GM11168 (cell line): ENCODE results near the gene PELI1.
"Not testable (repeated sequence)": the region's sequence is repeated elsewhere in the genome, so short reads cannot be mapped to it uniquely, and the experiment has no call there.

Source experiments
- in situ Hi-C: fragments of 300-500 bp; cut with MboI; formaldehyde crosslinking; loops from one replicate; pipeline ENCODE4 v1.12.0; 2022; ENCODE audit warnings: low sequenced_read_pairs; ENCODE audit not compliant: unreplicated experiment

Gene PELI1

DNA sequence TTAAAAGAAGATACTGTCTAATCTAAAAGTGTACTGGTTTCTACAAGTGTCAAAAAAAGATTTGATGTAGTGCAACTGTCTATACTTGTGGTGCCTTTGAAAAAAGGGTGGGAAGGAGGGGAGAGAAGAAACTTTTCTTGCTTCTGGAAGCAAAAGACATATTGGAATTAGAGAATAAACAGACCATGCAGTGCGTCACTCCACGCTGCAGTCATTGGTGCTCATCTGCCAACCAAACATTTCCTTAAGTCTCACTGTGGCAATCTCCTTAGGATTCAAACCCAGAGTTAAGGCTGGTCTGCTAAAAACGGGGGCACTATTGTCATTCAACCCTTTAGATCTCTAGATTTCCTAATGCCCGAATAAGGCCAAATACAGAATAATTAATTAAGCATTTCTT is 50.9 kb downstream of the PELI1 start:
- in situ Hi-C loops = no loop called here

DNA sequence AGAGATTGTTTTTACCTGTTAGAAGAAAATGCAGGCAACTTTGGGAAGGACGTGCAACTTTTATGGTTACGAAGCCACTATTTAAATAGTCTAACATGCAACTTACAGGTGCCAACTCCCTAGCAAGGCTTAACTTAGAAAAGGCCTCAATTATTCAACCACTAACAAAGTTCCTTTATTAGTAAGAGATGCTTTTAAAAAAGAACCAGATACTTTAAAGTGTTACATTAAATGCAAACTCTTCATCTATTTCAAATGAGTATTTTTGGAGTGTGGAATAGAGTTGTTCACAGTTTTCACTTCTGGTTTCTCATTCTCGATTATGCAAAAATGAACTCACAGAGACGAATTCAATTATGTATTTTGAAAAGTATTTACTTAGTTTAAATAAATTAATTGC is 51.7 kb downstream of the PELI1 start:
- in situ Hi-C loops = no loop called here

DNA sequence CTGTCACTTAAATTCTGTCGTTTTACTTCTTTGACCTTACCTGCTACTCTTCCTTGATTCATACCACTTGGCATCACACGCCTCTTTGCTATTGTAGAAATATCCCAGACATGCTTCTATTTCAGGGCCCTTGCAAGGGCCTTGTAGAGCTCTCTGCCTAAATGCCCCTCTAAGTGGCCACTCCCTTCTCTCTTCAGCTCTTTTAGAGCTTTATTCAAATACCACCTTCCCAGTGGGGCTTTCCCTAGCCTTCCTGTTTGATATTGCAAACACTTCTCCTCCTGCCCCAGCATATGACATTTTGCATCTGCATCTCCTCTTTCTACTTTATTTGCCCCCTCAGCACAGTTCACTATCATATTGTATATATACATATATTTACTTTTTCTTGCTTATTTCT is 54.0 kb downstream of the PELI1 start:
- in situ Hi-C loops = no loop called here

DNA sequence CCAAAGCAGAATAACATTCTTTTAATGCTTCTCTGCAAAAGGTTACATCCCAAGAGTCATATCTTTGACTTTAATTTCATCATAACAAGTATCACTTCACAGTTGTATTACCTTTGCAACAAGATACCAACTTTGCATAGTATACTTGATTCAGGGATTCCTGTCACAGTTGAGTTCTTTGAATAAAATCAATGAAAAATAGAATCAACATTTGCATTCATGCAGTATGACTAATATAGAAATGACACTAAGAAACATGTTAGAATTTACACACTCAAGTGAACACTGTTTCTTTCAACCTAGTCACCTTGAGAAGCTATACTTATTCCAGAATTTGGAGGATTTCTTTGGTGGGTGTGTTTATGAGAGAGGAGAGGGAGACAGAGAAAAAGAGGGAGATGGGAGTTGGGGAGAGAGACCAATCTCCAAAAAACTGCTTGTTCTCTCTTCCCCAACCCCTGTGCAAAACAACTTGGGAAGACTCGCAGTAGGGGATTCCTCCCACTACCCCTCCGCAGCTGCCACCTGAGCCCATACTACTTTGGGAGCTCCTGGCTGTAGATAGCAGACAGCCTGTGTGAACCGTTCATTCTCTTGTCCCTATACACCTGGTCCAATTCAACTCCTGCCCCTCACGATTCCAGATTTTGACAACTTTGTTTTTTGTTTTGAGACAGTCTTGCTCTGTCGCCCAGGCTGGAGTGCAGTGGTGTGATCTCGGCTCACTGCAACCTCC is 57.7 kb downstream of the PELI1 start:
- in situ Hi-C loops = no loop called here

DNA sequence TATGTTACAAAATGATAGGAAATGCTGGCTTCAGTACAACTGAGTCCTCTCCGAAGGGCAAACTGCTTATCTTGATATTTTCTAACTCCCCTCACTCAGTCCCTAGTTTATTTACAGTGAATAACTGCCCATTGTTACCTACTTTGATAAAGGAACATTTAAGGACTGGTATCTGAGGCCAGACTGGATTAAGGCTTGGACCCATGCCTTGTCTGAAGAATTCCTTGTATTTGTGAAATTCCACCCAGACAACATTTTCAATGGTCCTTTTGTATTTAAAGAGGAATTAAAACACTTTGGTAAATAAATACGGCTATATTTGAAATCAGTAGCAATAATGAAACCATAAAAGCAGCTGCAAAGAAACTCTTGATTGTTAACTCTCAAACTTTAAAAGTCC is 58.3 kb downstream of the PELI1 start:
- in situ Hi-C loops = no loop called here

DNA sequence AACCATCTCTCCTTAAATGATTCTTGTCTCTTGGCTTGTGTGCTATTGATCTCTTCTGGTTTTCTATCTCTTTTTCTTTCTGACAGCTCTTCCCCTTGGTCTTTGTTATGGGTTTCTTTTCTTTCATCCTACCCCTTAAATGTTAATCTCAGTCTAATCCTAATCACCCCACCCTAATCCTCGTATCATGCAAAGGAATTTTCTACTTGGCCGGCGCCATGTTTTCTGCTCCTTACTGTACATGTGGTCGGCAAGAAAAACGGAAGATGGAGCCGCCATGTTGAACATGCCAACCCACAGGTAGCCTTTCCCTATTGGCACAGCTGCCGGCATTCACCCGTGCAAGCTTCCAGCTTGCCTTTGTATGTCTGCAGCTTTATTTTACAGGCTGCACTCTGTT is 63.2 kb downstream of the PELI1 start:
- in situ Hi-C loops = no loop called here

DNA sequence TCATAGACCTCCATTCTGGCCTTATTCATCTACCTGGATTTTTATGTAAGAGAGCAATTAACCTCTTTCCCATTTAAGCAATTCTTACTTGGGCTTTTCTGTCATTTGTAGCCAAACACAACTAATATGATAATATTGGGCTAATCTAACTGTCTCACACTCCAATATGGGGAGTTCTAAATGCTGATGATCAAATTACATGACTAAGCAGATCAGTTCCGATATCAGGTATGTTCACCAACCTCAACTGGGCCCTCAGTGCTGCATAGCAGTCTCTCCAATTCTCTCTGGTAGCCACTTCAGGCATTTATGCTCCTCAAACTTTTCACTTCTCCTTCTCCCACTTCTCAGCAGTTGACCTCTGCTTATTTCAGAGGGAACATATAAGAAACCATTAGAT is 64.0 kb downstream of the PELI1 start:
- in situ Hi-C loops = no loop called here

DNA sequence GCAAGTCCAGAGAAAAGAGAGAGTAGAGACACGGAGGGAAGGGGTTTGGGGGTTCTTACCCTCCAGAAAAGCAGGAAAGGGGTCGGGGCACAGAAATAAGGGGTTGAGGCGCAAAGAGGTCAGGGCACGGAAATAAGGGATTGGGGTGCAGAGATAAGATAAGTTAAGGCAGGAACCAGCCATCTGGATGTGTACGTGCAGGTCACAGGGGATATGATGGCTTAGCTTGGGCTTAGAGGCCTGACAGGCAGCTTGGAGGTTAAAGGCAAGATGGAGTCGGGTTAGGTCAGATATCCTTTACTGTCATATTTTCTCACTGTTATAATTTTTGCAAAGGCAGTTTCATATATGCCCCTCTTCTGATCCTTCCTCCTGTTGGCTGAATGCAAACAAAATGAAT is 64.5 kb downstream of the PELI1 start:
- in situ Hi-C loops = not testable (repeated sequence)

DNA sequence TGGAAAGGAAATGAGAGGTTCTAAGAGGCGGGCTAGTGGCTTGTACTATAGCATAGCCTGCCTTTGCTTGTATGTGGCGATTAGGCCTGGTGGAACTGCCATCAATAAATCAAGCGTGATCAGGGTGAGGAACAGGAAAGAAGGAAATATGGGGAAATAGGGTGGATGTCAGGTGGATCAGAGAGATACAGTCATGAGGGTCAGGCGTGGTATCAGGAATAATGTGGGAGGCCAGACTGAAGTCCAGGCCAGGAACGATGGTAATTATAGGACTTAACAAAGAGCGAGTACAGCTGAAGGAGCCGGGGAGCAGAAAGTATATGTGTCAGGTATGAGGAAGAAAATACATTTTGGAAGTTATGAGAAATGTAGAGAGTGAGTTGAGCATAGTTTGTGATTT is 67.4 kb downstream of the PELI1 start:
- in situ Hi-C loops = not testable (repeated sequence)

DNA sequence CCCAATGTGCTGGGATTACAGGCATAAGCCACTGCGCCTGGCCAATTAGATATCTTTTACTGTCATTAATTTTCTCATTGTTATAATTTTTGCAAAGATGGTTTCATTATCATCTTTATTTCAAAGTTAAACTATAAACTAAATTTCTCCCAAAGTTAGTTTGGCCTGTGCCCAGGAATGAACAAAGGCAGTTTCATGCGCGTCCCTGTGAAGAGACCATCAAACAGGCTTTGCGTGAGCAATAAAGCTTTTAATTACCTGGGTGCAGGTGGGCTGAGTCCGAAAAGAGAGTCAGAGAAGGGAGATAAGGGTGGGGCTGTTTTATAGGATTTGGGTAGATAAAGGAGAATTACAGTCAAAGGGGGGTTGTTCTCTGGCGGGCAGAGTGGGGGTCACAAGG is 69.6 kb downstream of the PELI1 start:
- in situ Hi-C loops = not testable (repeated sequence)

DNA sequence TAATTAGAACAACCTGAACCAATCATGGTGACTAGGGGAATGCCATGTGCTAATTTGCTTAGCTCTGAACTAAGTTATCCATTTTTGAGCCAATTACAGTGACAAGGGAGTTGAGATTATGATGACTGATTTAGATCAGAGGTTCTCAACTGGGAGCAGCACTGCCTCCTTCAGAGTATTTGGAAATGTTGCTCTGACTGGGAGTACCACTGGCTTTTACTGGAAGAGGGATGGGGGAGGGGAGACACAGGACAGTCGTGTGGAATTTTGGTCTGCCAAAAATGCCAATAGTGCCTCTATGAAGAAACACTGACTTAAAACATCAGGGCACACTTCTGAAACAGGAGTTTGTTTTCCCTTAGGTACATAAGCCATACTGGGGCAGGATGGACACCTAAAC is 76.9 kb downstream of the PELI1 start:
- in situ Hi-C loops = no loop called here

DNA sequence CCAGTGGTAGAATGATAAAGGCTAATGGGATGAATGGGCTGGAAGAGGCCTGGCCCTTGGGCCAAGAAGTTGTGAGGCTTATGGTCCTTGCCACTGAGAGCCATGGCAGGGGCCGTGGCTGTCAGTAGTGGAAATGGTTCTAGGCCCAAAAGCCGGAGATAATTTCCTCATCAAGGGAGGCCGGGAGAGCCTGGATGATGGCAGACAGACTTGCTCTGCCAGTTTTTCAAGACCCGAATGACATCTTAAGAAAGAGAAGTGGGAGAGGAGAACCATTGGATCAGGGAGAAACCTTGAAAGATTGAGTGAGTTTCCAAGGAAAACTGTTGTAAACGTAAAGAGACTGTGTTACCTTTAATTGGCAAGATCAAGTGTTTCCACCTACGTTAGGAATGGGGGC is 78.7 kb downstream of the PELI1 start:
- in situ Hi-C loops = no loop called here

DNA sequence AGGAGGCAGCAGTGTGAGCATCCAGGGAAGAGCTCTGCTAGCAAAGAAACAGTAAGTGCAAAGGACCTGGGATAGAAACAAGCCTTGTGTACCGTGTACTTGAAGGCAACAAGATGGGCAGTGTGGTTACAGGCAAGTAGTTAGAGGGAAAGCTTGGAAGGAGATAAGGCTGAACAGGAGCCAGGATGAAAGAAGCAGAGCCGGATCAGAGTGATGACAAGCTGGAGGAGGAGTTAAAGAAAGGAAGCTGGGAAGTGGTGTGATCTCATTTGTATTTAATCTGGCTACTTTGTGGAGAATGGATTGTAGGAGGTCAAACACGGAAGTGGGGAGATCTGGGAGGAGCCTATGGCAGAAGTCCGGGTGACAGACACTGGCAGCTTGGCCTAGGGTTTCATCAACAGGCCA is 80.3 kb downstream of the PELI1 start:
- in situ Hi-C loops = no loop called here

DNA sequence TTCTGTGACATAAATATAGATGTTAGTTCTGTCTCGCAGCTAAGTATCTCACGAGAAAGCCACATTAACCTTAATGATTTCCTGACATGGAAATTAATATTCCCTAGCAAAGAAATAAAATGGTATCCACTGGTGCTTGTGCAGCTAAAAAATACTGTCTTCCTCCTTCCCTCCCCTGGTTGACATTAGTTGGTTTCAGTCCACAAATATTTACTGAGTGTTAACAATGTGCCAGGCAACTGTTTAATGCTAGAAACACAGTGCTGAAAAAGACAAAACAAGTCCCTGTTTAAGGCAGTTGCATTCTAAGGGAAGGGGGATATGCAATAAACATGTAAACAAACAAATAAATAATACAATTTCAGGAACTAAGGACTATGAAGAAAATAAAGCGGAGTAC is 80.8 kb downstream of the PELI1 start:
- in situ Hi-C loops = no loop called here

DNA sequence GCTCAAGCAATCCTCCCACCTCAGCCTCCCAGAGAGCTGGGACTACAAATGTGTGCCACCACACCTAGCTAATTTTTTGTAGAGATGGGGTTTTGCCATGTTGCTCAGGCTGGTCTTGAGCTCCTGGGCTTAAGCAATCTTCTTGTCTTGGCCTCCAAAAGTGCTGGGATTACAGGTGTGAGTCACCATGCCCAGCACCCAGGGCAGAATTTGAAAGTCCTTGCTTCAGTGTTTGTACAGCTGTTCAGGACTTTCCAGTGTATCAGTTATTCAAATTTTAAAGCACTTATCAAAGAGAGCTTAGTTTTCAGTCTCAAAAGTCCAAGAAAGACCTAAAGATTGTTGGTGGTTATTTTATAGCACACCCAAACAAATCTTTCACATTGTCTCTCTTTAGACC is 81.4 kb downstream of the PELI1 start:
- in situ Hi-C loops = no loop called here

DNA sequence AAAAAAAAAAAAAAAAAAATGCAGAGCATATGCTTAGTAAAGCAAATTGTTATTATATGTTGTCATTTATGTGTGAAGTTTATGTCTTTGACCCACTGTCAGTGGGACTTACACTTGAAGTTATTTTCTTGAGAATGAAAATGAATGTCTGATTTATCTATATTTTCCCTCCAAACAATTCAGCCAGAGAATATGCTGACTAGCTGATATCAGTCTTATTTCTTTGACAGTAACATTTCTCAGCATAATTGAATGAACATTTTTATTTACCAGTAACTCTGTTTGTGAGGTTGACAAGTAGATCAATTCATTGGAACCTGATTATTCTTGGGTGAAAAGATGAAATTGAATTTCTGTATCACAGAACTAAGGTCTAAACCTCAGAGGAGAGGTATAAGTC is 85.0 kb downstream of the PELI1 start:
- in situ Hi-C loops = no loop called here

DNA sequence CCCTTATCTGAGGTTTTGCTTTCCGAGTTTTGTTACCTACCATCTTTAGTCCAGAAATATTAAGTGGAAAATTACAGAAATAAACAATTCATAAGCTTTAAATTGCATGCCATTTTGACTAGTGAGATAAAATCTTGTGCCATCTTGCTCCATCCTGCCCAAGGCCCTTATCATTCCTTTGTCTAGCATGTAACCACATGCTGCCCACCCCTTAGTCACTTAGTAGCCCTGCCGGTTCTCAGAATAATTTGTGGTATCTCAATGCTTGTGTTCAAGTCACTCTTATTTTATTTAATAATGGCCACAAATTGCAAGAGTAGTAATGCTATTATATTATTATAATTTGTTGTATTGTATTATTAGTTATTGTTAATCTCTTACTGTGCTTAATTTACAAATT is 88.2 kb downstream of the PELI1 start:
- in situ Hi-C loops = no loop called here

DNA sequence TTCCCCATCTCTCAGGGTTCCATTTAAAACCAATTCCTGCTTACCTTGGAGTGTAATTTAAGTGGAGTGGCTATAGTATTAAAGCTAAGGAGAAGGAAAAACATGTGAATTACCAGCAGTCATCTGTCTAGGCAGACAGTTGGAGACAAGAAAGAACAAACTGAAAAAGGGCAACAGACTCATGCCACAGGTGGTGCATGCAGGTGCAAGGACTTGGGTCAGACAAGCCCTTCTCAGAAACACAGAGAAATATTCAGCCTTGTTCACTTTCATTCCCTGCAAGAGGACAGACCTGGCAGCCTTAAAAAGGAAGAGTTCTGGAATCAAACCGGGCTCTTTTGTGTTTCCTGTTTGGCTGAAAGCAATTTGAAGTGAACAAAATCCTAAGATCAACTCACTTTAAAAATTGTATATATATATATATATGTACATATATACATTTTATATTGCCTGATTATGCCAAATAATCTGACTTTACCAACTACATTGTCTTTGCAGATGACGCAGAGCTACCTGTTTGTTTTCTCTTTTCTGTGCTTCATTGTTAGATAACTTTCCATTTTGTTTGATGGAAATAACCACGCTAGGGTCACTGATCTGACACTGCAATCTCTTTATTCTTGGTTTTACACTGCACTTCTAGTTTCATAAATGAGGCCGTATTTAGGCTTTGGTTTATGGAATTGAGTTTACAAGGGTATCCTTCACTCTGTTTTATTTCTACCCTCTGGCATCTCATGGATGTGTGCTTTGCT is 89.9 kb downstream of the PELI1 start:
- in situ Hi-C loops = loop anchor here (5.0 kb wide), 1 partner anchor 428 kb away; no protein-coding TSS in a partner anchor

DNA sequence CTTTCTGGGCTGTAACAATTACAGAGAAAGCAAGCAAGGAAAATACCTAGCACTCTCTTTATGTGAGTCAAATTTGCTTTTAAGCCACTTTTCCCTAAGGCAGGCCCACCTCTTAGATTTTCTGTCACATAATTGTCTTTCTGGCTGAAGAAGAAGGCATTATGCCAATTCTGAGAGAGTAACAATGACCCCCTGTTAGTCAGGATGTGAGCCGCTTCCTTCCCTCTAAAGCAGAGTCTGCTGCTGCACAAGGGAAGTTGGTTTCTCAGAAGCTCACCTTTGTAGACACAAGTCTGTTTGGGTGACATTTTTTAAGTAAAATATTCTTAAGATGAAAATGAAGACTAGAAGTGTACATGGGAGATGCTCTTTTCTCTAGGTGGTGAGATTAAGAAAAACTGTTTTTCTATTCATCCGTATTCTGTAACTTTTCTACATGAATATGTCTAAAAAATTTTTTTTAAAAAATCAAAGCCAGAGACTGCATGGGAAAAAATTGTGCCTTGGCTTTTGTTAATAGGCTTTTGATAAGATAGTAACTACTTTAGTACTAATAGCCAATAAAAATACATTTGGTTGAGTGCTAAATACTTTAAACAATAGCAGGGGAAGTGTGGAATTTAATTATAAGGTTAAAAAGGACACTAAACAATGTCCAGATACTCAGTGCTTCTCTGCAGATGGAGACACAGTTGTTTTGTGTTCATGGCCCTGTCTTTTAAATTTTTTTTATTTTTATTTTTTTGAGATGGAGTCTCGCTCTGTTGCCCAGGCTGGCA is 91.6 kb downstream of the PELI1 start:
- in situ Hi-C loops = loop anchor here (5.0 kb wide), 1 partner anchor 430 kb away; no protein-coding TSS in a partner anchor

DNA sequence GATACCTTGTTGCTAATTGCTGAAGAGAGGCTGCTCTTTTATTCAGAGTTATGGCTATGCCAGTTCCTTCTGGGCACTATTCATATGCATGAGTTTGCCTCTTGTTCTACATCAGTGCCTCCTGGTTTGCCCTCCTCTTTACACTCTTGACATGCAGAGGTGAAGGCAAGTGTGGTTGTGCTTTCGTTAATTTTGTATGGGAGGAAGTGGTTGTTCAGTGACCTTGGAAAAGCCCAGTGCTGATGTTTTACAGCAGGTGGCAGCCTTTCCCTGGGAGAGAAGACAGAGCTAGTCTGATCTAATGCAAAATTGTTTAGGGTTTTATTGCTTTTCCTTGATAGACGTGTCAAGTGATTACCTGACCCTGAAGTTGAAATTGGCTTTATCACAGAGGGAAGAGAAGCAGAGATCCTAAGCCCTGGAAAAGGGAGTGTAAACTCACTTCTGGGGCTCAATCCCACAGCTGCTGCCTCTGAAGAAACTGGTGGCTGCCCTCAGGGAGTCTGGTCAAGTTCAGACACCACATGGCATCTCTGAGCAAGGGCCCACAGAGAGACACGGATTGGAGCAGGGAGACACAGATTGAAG is 94.5 kb downstream of the PELI1 start:
- in situ Hi-C loops = loop anchor here (5.0 kb wide), 2 partner anchors 278 to 433 kb away; no protein-coding TSS in a partner anchor

DNA sequence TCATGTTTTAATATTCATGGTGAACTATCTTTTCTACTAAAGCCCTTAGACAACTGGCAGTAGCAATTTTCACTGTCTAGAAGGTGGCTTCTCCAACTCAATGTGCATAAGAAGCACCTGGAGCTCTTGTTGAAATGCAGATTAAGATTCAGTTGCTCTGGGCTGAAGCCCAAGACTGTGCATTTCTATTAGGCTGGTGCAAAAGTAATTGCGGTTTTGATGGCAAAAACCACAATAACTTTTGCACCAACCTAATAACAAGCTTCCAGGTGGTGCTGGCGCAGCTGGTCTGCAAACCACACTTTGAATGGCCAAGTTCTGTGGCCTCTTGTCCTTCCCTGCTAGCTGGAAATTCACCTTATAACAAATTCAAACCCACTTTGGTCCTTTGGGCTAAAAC is 98.3 kb downstream of the PELI1 start:
- in situ Hi-C loops = loop anchor here (5.0 kb wide), 1 partner anchor 281 kb away; no protein-coding TSS in a partner anchor
